Measurements from ENCODE around the gene FGFR2.

DNA sequence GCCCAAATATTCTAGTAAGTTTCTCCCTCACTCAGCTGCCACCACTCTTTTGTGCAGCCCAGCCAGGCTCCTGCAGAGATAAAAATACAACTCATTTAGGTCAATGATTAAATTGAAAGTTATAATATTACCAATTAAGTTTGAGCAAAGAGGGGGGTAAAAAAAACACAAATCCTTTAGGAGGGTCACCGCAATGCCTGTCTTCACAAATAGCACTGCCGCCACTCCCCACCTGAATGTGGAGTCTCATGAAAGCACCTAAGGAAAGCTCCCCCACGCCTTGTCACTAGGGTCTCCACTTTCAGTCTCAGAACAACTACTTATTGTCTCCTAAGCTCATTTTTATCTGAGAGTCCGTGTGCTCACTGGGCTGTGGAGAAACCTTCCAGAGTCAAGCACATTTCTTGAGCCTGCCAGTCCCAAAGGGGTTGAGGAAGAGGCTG, 148.7 kb downstream of the FGFR2 start:
- TF ChIP-seq, protein P1, sequence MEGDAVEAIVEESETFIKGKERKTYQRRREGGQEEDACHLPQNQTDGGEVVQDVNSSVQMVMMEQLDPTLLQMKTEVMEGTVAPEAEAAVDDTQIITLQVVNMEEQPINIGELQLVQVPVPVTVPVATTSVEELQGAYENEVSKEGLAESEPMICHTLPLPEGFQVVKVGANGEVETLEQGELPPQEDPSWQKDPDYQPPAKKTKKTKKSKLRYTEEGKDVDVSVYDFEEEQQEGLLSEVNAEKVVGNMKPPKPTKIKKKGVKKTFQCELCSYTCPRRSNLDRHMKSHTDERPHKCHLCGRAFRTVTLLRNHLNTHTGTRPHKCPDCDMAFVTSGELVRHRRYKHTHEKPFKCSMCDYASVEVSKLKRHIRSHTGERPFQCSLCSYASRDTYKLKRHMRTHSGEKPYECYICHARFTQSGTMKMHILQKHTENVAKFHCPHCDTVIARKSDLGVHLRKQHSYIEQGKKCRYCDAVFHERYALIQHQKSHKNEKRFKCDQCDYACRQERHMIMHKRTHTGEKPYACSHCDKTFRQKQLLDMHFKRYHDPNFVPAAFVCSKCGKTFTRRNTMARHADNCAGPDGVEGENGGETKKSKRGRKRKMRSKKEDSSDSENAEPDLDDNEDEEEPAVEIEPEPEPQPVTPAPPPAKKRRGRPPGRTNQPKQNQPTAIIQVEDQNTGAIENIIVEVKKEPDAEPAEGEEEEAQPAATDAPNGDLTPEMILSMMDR (IDR thresholded peaks at IDR 0.05), result no peak
- TF ChIP-seq POLR2A (IDR thresholded peaks at IDR 0.05), result peak in 1 of 3 donors; percentile 11
